NCI-H345 treated with DMSO at 0.1 percent for 48 hours (cell line): ENCODE data around the gene MGAT1.
"Not testable (repeated sequence)": the region's sequence is repeated elsewhere in the genome, so short reads cannot be mapped to it uniquely, and the experiment has no call there.

ENCODE experiments used
- DNase-seq: peaks from one replicate; lab custom pipeline; 2025; ENCODE audit not compliant: unreplicated experiment; lab: John Stamatoyannopoulos, UW

The MGAT1 gene

GRCh38 chr5:180807046-180807445 is 4.4 kb upstream of the MGAT1 start:
- no peak for DNase-seq

GRCh38 chr5:180806351-180807011 is 3.9 kb upstream of the MGAT1 start:
- no peak for DNase-seq

GRCh38 chr5:180804129-180804618 is 1.6 kb upstream of the MGAT1 start:
- DNase-seq, result no peak

- DNase-seq, result no peak
Measured at GRCh38 chr5:180803181-180804128, 849 bp upstream of the MGAT1 start.

- no peak for DNase-seq
Measured at GRCh38 chr5:180801596-180802324, 846 bp downstream of the MGAT1 start.

GRCh38 chr5:180799902-180800801 is 2.5 kb downstream of the MGAT1 start:
- DNase-seq, result no peak

- no peak for DNase-seq
Measured at GRCh38 chr5:180799194-180799593, 3.4 kb downstream of the MGAT1 start.

GRCh38 chr5:180798193-180798592 is 4.4 kb downstream of the MGAT1 start:
- no peak for DNase-seq

- no peak for DNase-seq
Measured at GRCh38 chr5:180797256-180798192, 5.1 kb downstream of the MGAT1 start.

- no peak for DNase-seq
Measured at GRCh38 chr5:180795771-180796313, 6.8 kb downstream of the MGAT1 start.

GRCh38 chr5:180792965-180793287 is 9.7 kb downstream of the MGAT1 start:
- DNase-seq, result no peak

GRCh38 chr5:180792287-180792964 is 10.2 kb downstream of the MGAT1 start:
- no peak for DNase-seq

GRCh38 chr5:180791611-180792213 is 10.9 kb downstream of the MGAT1 start:
- no peak for DNase-seq

- DNase-seq, result no peak
Measured at GRCh38 chr5:180790524-180790923, 12.1 kb downstream of the MGAT1 start.

GRCh38 chr5:180790020-180790419 is 12.6 kb downstream of the MGAT1 start:
- no peak for DNase-seq

- not testable (repeated sequence) for DNase-seq
Measured at GRCh38 chr5:180788651-180789410, 13.8 kb downstream of the MGAT1 start.

GRCh38 chr5:180787711-180788431 is 14.7 kb downstream of the MGAT1 start:
- no peak for DNase-seq
